ENCODE measurements around the gene CCDC8. TPM values are rescaled to one million over a fixed set of nuclear protein-coding genes. Genes with fewer than 3 reads are reported as not detected.
"Not testable (repeated sequence)": the region's sequence is repeated elsewhere in the genome, so short reads cannot be mapped to it uniquely, and the experiment has no call there.

Gene CCDC8
- polyA plus RNA-seq, 1 experiment, result 9.2 TPM

- peak overlapping the region; percentile 64 for H3K4me3 ChIP-seq (ENCODE audit: low read depth, low read length)
- no peak for TF ChIP-seq CTCF (IDR thresholded peaks at IDR 0.05; ENCODE audit: low read depth, low read length)
- ChIA-PET POLR2A (no interaction called here), CTCF (interaction anchor here (0.5 to 1.4 kb wide), 2 partner anchors 16 to 24 kb away, joined by 5 read pairs; no protein-coding TSS in a partner anchor)
- H3K27me3 ChIP-seq (ENCODE audit: control insufficient read depth, insufficient read depth, low read length), result no peaks in the 10 kb centered on the region
- DNase-seq (ENCODE audit: low read depth, low spot score), result peak; percentile 61
- H3K27ac ChIP-seq (ENCODE audit: low read depth, low read length), result no peak overlapping the region
- no peaks in the 10 kb centered on the region; the same call in 1 of the 2 replicates for H3K9me3 ChIP-seq (ENCODE audit: control insufficient read depth, insufficient read depth, low read length)
Observed at GRCh38 chr19:46426506-46427162, 13.3 kb upstream of the CCDC8 start.

- POLR2A ChIA-PET, result no interaction called here
- Histone ChIP-seq H3K4me3 (ENCODE audit: low read depth, low read length) (peak overlapping the region; percentile 64), H3K27me3 (ENCODE audit: control insufficient read depth, insufficient read depth, low read length) (no peaks in the 10 kb centered on the region), H3K9me3 (ENCODE audit: control insufficient read depth, insufficient read depth, low read length) (no peaks in the 10 kb centered on the region; the same call in 1 of the 2 replicates), H3K27ac (ENCODE audit: low read depth, low read length) (no peak overlapping the region)
- CTCF ChIA-PET, result interaction anchor here (0.7 to 2.2 kb wide), 3 partner anchors 22 to 30 kb away, joined by 3 to 7 read pairs (median 5); no protein-coding TSS in a partner anchor
- no peak for DNase-seq (ENCODE audit: low read depth, low spot score)
- TF ChIP-seq CTCF (IDR thresholded peaks at IDR 0.05; ENCODE audit: low read depth, low read length), result no peak
Observed at GRCh38 chr19:46426035-46426505, 12.7 kb upstream of the CCDC8 start.

DNA sequence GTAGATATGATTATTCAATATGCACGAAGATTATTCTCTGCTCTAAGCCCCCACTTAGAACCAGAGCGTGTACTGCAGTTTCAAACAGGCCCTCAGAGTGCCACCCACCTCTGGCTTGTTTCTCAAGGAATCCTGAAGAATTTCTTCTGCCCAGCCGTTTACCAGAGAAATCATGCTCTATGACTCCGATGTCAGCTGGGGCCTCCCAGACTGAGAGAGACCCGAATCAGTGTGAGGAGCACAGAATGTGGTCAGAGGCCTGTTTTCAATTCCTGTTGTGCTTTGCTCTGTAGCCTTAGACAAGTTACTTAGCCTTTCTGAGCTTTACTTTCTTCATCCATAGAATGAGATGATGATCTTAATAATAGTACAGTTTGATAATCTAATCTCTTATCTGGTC lies 9.8 kb upstream of the CCDC8 start:
- POLR2A ChIA-PET, result no interaction called here
- H3K27me3 ChIP-seq (ENCODE audit: control insufficient read depth, insufficient read depth, low read length), result no peaks in the 10 kb centered on the region
- no peak overlapping the region for H3K4me3 ChIP-seq (ENCODE audit: low read depth, low read length)
- no peak for TF ChIP-seq CTCF (IDR thresholded peaks at IDR 0.05; ENCODE audit: low read depth, low read length)
- no peaks in the 10 kb centered on the region for H3K9me3 ChIP-seq (ENCODE audit: control insufficient read depth, insufficient read depth, low read length)
- no peak overlapping the region for H3K27ac ChIP-seq (ENCODE audit: low read depth, low read length)
- DNase-seq (ENCODE audit: low read depth, low spot score), result no peak
- CTCF ChIA-PET, result no interaction called here

GRCh38 chr19:46422344-46422743 lies 9.0 kb upstream of the CCDC8 start:
- TF ChIP-seq CTCF (IDR thresholded peaks at IDR 0.05; ENCODE audit: low read depth, low read length), result no peak
- Histone ChIP-seq H3K4me3 (ENCODE audit: low read depth, low read length) (no peak overlapping the region), H3K9me3 (ENCODE audit: control insufficient read depth, insufficient read depth, low read length) (no peaks in the 10 kb centered on the region), H3K27me3 (ENCODE audit: control insufficient read depth, insufficient read depth, low read length) (no peaks in the 10 kb centered on the region), H3K27ac (ENCODE audit: low read depth, low read length) (no peak overlapping the region)
- CTCF ChIA-PET, result no interaction called here
- no peak for DNase-seq (ENCODE audit: low read depth, low spot score)
- POLR2A ChIA-PET, result no interaction called here

DNA sequence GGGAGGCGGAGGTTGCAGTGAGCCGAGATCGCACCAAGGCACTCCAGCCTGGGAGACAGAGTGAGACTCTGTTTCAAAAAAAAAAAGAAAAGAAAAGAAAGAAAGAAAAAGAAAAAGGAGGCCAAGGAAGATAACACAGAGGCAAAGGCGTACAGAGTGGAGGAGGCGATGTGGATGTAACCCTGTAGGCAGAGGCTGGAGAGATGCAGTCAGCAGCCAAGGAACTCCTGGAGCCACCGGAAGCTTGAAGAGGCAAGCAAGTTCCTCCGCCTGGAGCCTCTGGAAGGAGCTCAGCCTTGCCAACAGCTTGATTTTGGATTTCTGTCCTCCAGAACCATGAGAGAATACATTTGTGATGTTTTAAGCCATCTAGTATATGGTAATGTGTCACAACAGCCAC lies 6.7 kb upstream of the CCDC8 start:
- H3K27me3 ChIP-seq (ENCODE audit: control insufficient read depth, insufficient read depth, low read length), result no peaks in the 10 kb centered on the region
- TF ChIP-seq CTCF (IDR thresholded peaks at IDR 0.05; ENCODE audit: low read depth, low read length), result no peak
- POLR2A ChIA-PET, result interaction anchor here (0.6 kb wide), 1 partner anchor 56 kb away, joined by 13 read pairs; no protein-coding TSS in a partner anchor
- no peak for DNase-seq (ENCODE audit: low read depth, low spot score)
- CTCF ChIA-PET, result no interaction called here
- no peak overlapping the region for H3K4me3 ChIP-seq (ENCODE audit: low read depth, low read length)
- H3K27ac ChIP-seq (ENCODE audit: low read depth, low read length), result no peak overlapping the region
- no peaks in the 10 kb centered on the region for H3K9me3 ChIP-seq (ENCODE audit: control insufficient read depth, insufficient read depth, low read length)

DNA sequence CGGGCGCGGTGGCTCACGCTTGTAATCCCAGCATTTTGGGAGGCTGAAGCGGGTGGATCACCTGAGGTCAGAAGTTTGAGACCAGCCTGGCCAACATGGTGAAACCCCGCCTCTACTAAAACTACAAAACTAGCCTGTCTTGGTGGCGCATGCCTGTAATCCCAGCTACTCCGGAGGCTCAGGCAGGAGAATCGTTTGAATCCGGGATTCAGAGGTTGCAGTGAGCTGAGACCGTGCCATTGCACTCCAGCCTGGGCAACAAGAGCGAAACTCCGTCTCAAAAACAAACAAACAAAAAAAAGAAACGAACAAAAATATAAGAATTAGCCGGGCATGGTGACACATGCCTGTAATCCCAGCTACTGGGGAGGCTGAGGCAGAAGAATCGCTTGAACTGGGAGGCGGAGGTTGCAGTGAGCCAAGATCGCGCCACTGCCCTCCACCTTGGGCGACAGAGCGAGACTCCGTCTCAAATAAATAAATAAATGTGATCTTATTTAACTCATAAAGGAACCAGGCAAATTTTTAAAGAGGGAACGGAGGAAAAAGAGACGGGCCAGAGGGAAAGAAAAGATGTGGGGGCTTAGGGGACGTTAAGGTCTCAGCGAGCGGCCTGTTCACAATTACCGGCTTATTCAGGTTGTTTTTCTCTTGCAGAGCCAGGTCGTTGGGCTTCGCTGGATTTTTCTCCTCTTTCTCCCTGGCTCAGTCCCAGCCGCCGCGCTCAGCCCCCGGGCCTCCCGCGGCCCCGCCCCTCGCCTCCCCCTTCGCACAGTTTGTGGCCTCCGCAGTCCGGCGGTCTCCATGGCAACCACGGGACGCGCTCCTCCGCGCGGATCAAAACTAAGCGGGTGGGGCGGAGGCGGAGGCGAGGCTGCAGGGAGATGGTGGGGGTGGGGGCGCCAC lies 2.7 kb upstream of the CCDC8 start:
- DNase-seq (ENCODE audit: low read depth, low spot score), result peak; percentile 65
- POLR2A ChIA-PET, result interaction anchor here (0.5 to 0.6 kb wide), 3 partner anchors 26 to 810 kb away, joined by 3 to 5 read pairs (median 3); no protein-coding TSS in a partner anchor
- not testable (repeated sequence) for H3K27me3 ChIP-seq (ENCODE audit: control insufficient read depth, insufficient read depth, low read length)
- peaks cover 10% of the 10 kb centered on the region; the same call in 1 of the 2 replicates for H3K9me3 ChIP-seq (ENCODE audit: control insufficient read depth, insufficient read depth, low read length)
- H3K27ac ChIP-seq (ENCODE audit: low read depth, low read length), result peak overlapping the region; percentile 4
- H3K4me3 ChIP-seq (ENCODE audit: low read depth, low read length), result peak overlapping the region; percentile 51
- CTCF ChIA-PET, result interaction anchor here (0.6 to 1.3 kb wide), 3 partner anchors 11 to 135 kb away, joined by 3 to 7 read pairs (median 6); no protein-coding TSS in a partner anchor

- ChIA-PET POLR2A (interaction anchor here (0.6 to 0.7 kb wide), 2 partner anchors 67 to 801 kb away, joined by 3 to 4 read pairs; no protein-coding TSS in a partner anchor), CTCF (interaction anchor here (0.7 kb wide), 1 partner anchor 179 kb away, joined by 5 read pairs; no protein-coding TSS in a partner anchor)
- not testable (repeated sequence) for H3K27me3 ChIP-seq (ENCODE audit: control insufficient read depth, insufficient read depth, low read length); H3K4me3 ChIP-seq (ENCODE audit: low read depth, low read length); DNase-seq (ENCODE audit: low read depth, low spot score); H3K27ac ChIP-seq (ENCODE audit: low read depth, low read length)
- peaks cover 10% of the 10 kb centered on the region; the same call in 1 of the 2 replicates for H3K9me3 ChIP-seq (ENCODE audit: control insufficient read depth, insufficient read depth, low read length)
Observed at GRCh38 chr19:46414899-46415298, 1.5 kb upstream of the CCDC8 start.

All from AG04450 (cell line).